ENCODE measurements around the gene MSI2. TPM values are rescaled to one million over a fixed set of nuclear protein-coding genes. Genes with fewer than 3 reads are reported as not detected.

MSI2 gene
- total and polyA plus RNA-seq, 2 experiments from 2014 or later = 4.3 to 17.9 TPM

DNA sequence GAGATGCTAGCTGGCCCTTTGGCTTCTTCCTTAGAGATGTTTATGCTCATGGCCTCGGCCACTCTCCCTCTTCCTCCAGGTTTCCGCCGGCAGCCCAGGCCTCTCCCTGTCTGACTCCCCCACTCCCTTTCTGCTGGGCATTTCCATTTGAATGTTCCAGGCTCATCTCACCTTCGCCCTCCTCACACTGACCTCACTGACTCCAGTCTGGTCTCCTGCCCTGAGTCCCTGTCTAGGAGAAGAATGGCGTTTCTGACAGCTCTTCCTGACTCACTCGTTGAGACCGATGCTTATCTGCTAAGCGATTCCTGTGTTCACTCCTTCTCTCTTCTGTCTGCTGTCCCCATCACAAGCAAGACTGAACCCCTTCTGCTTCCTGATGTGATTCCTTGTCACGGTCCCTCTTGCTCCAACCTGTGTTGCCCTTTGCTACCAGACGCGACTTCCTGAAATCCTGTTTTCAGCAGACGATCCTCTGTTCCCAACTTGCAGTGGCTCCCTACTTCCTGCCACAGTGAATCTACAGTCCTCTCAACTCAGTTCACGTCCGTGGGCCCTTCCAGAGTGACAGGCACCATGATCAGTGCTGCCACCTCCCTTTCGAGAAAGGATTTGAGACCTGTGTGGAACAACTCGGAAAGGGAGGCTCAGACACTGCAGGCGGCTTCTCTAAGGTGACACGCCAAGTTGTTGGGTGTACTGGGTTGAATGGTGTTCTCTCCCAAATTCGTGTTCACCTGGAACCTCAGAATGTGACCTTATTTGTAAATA, 176.4 kb downstream of the MSI2 start:
- Histone ChIP-seq H3K4me1 (ENCODE audit: insufficient read depth) (no peaks in the 10 kb centered on the region), H3K27me3 (replicated peaks; ENCODE audit: insufficient read depth) (no peaks in the 10 kb centered on the region), H3K36me3 (ENCODE audit: low read depth) (no peaks in the 10 kb centered on the region), H3F3A (ENCODE audit: insufficient read depth) (no peaks in the 10 kb centered on the region), H3K9ac (no peak overlapping the region), H3K9me2 (ENCODE audit: insufficient read depth) (no peaks in the 10 kb centered on the region), H3K4me3 (no peak overlapping the region), H2AFZ (no peak overlapping the region), H3K4me2 (ENCODE audit: unreplicated experiment) (no peak overlapping the region), H3K79me2 (ENCODE audit: insufficient read depth) (no peaks in the 10 kb centered on the region), H3K9me3 (ENCODE audit: low read depth) (no peaks in the 10 kb centered on the region), H4K20me1 (ENCODE audit: insufficient read depth) (no peaks in the 10 kb centered on the region; the same call in 1 of the 2 replicates), H3K27ac (no peak overlapping the region)
- no peak for DNase-seq
- no peak for TF ChIP-seq EZH2 (IDR thresholded peaks at IDR 0.05; ENCODE audit: insufficient read depth, poor library complexity, severe bottlenecking)
- TF ChIP-seq EZH2phosphoT487 (IDR thresholded peaks at IDR 0.05; ENCODE audit: insufficient read depth, low read depth) = no peak
- WGBS, 2 experiments (ENCODE audit: low coverage in 1 of 2, low lambda C conversion rate in 2 of 2, missing lambda C conversion rate in 2 of 2) = 91 to 95% methylated on average over 19 of the region's 19 CpGs
- in situ Hi-C loops (cut with MboI) = no loop called here

DNA sequence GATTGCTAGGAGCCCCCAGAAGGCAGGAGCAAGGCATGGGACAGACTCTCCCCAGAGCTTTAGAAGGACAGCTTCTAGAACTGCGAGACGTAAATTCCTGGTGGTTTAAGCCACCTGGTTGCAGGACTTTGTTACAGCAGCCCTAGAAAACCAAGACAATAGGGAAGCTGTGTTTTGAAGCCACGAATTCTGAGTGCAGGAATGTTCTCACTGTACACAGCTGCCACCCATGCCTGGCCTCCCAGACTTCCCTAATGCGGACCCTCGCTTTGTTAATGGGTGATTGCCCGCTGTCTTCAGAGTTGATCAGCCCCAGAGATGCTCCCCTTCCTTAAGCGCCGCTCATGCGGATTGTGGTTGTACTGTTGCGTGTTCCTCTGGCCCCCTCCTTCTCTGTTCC, 177.1 kb downstream of the MSI2 start:
- Histone ChIP-seq H3K27ac (no peak overlapping the region), H3K4me2 (ENCODE audit: unreplicated experiment) (no peak overlapping the region), H3F3A (ENCODE audit: insufficient read depth) (no peaks in the 10 kb centered on the region), H3K79me2 (ENCODE audit: insufficient read depth) (no peaks in the 10 kb centered on the region), H3K4me1 (ENCODE audit: insufficient read depth) (no peaks in the 10 kb centered on the region), H3K9ac (no peak overlapping the region), H3K36me3 (ENCODE audit: low read depth) (no peaks in the 10 kb centered on the region), H3K27me3 (replicated peaks; ENCODE audit: insufficient read depth) (no peaks in the 10 kb centered on the region), H3K9me3 (ENCODE audit: low read depth) (no peaks in the 10 kb centered on the region), H4K20me1 (ENCODE audit: insufficient read depth) (no peaks in the 10 kb centered on the region; the same call in 1 of the 2 replicates), H2AFZ (no peak overlapping the region), H3K4me3 (no peak overlapping the region), H3K9me2 (ENCODE audit: insufficient read depth) (no peaks in the 10 kb centered on the region)
- in situ Hi-C loops (cut with MboI) = no loop called here
- WGBS, 2 experiments (ENCODE audit: low coverage in 1 of 2, low lambda C conversion rate in 2 of 2, missing lambda C conversion rate in 2 of 2) = 90 to 94% methylated on average over 10 of the region's 10 CpGs
- no peak for TF ChIP-seq EZH2phosphoT487 (IDR thresholded peaks at IDR 0.05; ENCODE audit: insufficient read depth, low read depth)
- TF ChIP-seq EZH2 (IDR thresholded peaks at IDR 0.05; ENCODE audit: insufficient read depth, poor library complexity, severe bottlenecking) = no peak
- DNase-seq = no peak

DNA sequence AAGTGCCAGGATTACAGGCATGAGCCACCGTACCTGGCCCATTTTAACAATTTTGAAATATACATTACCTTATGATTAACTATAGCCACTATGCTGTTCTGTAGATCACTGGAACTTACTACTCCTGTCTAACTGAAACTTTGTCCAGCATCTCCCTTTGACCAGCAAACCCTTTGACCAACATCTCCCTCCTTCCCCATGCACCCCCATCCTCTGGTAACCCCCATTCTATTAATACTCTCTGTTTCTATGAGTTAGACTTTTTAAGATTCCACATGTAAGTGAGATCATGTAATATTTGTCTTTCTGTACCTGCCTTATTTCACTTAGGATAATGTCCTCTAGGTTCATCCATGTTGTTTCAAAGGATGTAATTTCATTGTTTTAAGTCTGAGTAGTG, 178.0 kb downstream of the MSI2 start:
- Histone ChIP-seq H3K4me3 (no peak overlapping the region), H2AFZ (no peak overlapping the region), H3K9me3 (ENCODE audit: low read depth) (no peaks in the 10 kb centered on the region), H3K9me2 (ENCODE audit: insufficient read depth) (no peaks in the 10 kb centered on the region), H3K36me3 (ENCODE audit: low read depth) (no peaks in the 10 kb centered on the region), H3K9ac (no peak overlapping the region), H3K4me2 (ENCODE audit: unreplicated experiment) (no peak overlapping the region), H3K79me2 (ENCODE audit: insufficient read depth) (no peaks in the 10 kb centered on the region), H3K27ac (no peak overlapping the region), H3K4me1 (ENCODE audit: insufficient read depth) (no peaks in the 10 kb centered on the region), H3K27me3 (replicated peaks; ENCODE audit: insufficient read depth) (no peaks in the 10 kb centered on the region), H3F3A (ENCODE audit: insufficient read depth) (no peaks in the 10 kb centered on the region), H4K20me1 (ENCODE audit: insufficient read depth) (no peaks in the 10 kb centered on the region)
- no peak for DNase-seq
- TF ChIP-seq EZH2 (IDR thresholded peaks at IDR 0.05; ENCODE audit: insufficient read depth, poor library complexity, severe bottlenecking) (no peak), EZH2phosphoT487 (IDR thresholded peaks at IDR 0.05; ENCODE audit: insufficient read depth, low read depth) (no peak)
- WGBS, 2 experiments (ENCODE audit: low coverage in 1 of 2, low lambda C conversion rate in 2 of 2, missing lambda C conversion rate in 2 of 2) = 100% methylated on average over 1 of the region's 1 CpG
- in situ Hi-C loops (cut with MboI) = no loop called here

DNA sequence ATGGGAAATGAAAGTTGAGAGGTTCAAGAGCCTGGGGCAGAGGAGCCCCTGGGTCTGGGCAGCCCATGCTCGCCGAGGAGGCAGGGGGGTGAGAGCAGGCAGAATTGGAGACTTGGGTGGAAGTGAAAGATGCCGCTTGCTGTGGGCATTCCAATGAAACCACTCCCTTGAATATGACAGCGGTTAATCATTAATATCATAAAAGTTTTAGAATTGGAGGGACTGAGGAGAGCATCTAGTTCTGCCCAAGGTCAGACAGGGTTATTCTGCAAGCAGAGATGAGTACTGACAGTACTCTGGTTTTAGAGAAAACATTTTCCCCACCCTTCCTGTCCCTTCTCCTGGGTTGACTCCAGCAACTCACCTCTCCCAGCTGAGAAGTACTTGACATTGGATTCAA, 180.2 kb downstream of the MSI2 start:
- H3K4me2 ChIP-seq (ENCODE audit: unreplicated experiment) = no peak overlapping the region
- H3K9me3 ChIP-seq (ENCODE audit: low read depth) = no peaks in the 10 kb centered on the region
- peaks cover 10% of the 10 kb centered on the region for H3K4me1 ChIP-seq (ENCODE audit: insufficient read depth)
- H3K27ac ChIP-seq = no peak overlapping the region
- H3K27me3 ChIP-seq (replicated peaks; ENCODE audit: insufficient read depth) = no peaks in the 10 kb centered on the region
- H3K79me2 ChIP-seq (ENCODE audit: insufficient read depth) = no peaks in the 10 kb centered on the region
- H4K20me1 ChIP-seq (ENCODE audit: insufficient read depth) = no peaks in the 10 kb centered on the region
- H2AFZ ChIP-seq = no peak overlapping the region
- no peak overlapping the region for H3K9ac ChIP-seq
- TF ChIP-seq EZH2phosphoT487 (IDR thresholded peaks at IDR 0.05; ENCODE audit: insufficient read depth, low read depth) = no peak
- TF ChIP-seq EZH2 (IDR thresholded peaks at IDR 0.05; ENCODE audit: insufficient read depth, poor library complexity, severe bottlenecking) = no peak
- no peak for DNase-seq
- H3F3A ChIP-seq (ENCODE audit: insufficient read depth) = peaks cover 4% of the 10 kb centered on the region; the same call in 1 of the 2 replicates
- WGBS, 2 experiments (ENCODE audit: low coverage in 1 of 2, low lambda C conversion rate in 2 of 2, missing lambda C conversion rate in 2 of 2) = 84 to 89% methylated on average over 4 of the region's 4 CpGs
- in situ Hi-C loops (cut with MboI) = no loop called here
- no peaks in the 10 kb centered on the region for H3K9me2 ChIP-seq (ENCODE audit: insufficient read depth)
- H3K36me3 ChIP-seq (ENCODE audit: low read depth) = no peaks in the 10 kb centered on the region
- H3K4me3 ChIP-seq = no peak overlapping the region

All from GM23248 (cell line).